Posterior cingulate gyrus (tissue), 11 donors: ENCODE data around the gene ELOVL6.

ENCODE experiments used
- DNase-seq, 10 donors: peaks; one replicate each; pipeline versions ENCODE4 v3.0.0 to v3.0.0-alpha.2; 2020 to 2021; ENCODE audit warnings: mixed read lengths in 3 of 10
- intact Hi-C: fragments of 100-400 bp; cut with DNase I; formaldehyde crosslinking; loops from one replicate; pipeline ENCODE4 v1.15.1; 2023

The ELOVL6 gene

DNA sequence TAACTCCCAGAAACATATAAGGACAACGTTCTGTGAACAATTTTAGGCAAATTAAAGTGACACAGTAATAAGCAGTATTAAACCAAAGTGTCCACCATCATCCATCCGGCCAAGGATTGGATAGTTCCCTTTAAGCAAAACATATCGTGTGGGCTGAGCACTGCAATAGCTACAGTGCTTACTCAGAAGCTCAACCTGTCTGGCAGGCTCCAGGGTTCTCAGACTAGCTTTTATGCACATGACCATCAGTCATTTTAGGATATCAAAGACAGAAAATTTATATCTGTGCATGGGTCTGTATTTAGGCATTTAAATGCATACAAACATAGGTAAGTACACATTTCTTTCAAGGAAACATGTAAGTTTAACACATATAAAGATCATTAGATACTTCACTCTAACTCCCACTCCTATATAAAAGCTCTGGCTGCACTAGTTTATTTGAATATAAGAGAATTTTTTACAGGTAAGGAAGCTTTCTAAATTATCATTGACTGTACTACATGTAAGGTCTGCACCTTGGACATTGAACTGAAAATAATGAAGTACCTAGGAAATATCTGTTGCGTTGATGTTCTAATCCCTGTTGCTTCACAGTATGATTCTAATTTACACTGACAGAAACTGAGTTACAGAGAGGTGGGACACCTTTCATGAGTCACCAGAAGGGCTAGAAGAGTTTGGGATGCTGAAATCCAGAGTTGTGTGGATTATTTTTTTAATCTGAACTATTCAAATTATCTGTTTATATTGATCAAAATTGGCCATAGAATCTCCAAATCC is 67.6 kb downstream of the ELOVL6 start:
- intact Hi-C loops, result no loop called here
- no peak for DNase-seq

DNA sequence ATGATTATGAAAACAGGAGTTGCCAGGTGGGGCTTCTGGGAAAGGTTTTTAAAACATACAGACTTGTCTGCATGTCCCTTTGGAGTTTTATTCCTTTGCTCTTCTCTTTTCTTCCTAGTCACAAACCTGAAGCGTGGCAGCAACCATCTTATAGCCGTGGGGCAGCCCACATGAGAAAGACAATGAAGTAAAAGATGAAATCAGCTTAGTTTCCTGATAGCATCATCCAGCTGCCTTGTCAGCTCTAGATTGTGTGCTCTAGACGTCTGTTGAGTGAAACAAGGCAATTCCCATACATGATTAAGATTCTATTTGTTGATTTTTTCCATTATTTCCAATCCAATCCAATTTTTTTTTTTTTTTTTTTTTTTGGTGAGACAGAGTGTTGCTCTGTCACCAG is 68.9 kb downstream of the ELOVL6 start:
- intact Hi-C loops, result no loop called here
- no peak for DNase-seq

- intact Hi-C loops, result no loop called here
- DNase-seq, result peak in 1 of 10 donors; percentile 66
Measured at GRCh38 chr4:110128472-110128919, 69.9 kb downstream of the ELOVL6 start.

GRCh38 chr4:110128029-110128428 is 70.4 kb downstream of the ELOVL6 start:
- no peak for DNase-seq
- intact Hi-C loops, result no loop called here

GRCh38 chr4:110124711-110125110 is 73.7 kb downstream of the ELOVL6 start:
- no peak for DNase-seq
- intact Hi-C loops, result no loop called here

- no peak for DNase-seq
- intact Hi-C loops, result no loop called here
Measured at GRCh38 chr4:110122201-110122600, 76.2 kb downstream of the ELOVL6 start.

GRCh38 chr4:110120506-110120905 is 77.9 kb downstream of the ELOVL6 start:
- DNase-seq, result no peak
- intact Hi-C loops, result no loop called here

DNA sequence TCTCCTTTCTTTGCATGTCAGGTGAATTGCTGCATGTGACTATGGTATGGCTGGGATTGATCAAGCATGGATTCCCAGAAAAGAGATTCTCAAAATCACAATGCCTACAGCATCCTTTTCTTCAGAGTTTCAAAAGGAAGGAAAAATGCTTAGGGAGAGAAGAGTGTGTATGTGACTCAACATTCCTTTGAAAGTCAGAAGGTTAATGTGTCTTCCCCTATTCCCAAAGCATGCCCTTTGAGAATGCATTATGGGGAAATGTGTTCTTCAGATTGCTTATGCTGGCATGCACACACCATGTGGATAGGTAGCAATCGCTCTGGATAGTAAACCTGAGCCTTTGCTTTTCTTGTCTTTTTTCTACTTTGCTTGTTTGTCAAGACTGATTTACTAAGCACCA is 78.5 kb downstream of the ELOVL6 start:
- DNase-seq, result no peak
- intact Hi-C loops, result no loop called here

DNA sequence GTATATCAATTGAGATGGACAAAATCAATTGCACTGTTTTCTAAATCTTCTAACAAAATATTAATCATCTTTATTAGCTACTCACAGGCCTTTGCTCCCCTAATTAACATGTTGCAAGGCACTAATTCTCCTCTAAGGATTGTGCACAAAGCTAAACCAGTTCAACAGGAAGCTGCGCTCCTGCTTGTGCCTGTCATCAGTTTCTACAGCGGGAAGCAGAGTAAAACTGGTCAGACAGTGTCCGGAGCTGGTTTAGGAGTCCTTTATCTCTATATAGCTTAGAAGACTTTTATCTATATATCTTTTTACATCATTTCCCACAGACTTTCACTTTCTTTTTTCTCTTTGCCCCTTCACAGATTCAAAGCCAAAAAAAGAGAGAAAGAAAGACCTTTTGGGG is 79.1 kb downstream of the ELOVL6 start:
- intact Hi-C loops, result no loop called here
- DNase-seq, result no peak

GRCh38 chr4:110112056-110112455 is 86.4 kb downstream of the ELOVL6 start:
- DNase-seq, result no peak
- intact Hi-C loops, result no loop called here

- no peak for DNase-seq
- intact Hi-C loops, result no loop called here
Measured at GRCh38 chr4:110109455-110109854, 89.0 kb downstream of the ELOVL6 start.

- DNase-seq, result no peak
- intact Hi-C loops, result no loop called here
Measured at GRCh38 chr4:110108960-110109359, 89.5 kb downstream of the ELOVL6 start.

GRCh38 chr4:110108422-110108821 is 90.0 kb downstream of the ELOVL6 start:
- no peak for DNase-seq
- intact Hi-C loops, result no loop called here

DNA sequence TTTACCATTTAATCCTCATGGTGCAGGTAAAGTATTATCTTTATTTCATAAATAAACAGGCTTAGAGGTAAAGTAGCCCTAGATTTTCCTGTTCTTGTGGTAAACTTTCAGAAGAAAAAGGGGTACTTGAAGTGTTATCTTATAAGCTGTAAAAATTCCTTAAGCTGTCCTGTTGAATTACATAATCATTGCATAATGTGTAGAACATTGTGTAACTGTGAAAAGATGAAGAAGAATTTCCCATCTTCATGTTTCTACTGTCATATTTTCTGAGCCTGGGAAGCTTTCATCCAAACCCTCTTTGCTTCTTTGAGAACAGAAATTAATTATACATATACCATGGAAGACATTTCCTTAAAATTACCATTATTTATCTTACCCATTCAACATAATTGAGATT is 90.5 kb downstream of the ELOVL6 start:
- intact Hi-C loops, result no loop called here
- no peak for DNase-seq

- DNase-seq, result no peak
- intact Hi-C loops, result no loop called here
Measured at GRCh38 chr4:110106931-110107296, 91.5 kb downstream of the ELOVL6 start.

GRCh38 chr4:110104661-110105060 is 93.8 kb downstream of the ELOVL6 start:
- intact Hi-C loops, result no loop called here

DNA sequence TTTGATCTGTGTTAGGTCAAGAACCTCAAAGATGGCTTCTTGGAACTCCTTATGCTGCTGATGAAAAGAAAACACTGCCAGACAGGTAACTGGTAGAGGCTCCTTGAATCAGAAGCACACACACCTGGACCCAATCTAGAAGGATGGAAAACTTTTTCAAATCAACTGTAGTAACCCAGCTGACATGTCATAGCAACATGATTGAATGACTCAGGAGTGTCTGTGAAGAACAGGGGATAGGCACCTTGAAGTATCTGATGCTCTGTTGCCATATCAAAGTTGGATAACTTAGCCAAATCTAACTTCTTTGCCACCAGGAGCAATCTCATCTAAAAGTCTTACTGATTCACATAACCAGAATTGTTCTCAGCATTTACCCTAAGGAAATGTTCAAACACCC is 98.8 kb downstream of the ELOVL6 start:
- no peak for DNase-seq
- intact Hi-C loops, result no loop called here

More at GRCh38 chr4:110104661-110105060, 93.8 kb downstream of the ELOVL6 start:
- peak in 2 of 10 donors; percentile 9 to 16 for DNase-seq

DNA sequence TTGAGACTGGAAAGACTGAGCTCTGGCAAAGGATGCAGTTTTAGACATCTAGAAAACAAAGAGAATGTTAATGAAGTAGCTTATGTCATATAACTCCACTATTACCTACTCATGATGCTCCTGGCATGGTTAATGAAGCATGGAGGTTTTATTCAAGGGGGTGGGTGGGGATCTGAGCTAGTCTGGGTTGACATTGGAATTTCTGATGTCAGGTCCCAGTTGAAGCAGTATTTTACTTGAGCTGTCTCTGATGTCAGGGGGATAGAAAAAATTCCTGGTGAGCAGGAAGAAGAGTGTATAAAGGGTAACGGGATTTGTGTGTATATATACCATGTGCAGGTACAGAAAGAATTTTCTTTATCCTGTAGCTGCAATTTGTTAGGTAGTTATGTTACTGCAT is 102.0 kb downstream of the ELOVL6 start:
- intact Hi-C loops, result no loop called here
- no peak for DNase-seq

DNA sequence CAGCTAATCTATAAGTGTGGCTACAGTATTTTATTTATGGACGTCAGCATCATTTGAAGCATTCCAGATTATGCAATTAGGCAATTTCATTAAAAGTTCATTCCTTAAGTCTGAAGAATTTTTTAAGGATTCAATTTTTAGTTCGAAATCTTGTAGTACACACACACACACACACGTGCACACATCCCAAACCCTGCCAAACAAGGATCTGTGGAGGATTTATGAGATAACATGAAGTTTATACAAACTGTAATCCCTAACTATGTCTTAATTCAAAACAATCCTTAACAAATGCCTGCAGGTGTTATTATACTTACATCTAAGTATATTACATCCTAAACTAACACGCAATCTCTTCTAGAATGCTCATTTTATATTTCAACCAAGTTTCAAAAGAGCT is 105.8 kb downstream of the ELOVL6 start:
- DNase-seq, result no peak
- intact Hi-C loops, result no loop called here

DNA sequence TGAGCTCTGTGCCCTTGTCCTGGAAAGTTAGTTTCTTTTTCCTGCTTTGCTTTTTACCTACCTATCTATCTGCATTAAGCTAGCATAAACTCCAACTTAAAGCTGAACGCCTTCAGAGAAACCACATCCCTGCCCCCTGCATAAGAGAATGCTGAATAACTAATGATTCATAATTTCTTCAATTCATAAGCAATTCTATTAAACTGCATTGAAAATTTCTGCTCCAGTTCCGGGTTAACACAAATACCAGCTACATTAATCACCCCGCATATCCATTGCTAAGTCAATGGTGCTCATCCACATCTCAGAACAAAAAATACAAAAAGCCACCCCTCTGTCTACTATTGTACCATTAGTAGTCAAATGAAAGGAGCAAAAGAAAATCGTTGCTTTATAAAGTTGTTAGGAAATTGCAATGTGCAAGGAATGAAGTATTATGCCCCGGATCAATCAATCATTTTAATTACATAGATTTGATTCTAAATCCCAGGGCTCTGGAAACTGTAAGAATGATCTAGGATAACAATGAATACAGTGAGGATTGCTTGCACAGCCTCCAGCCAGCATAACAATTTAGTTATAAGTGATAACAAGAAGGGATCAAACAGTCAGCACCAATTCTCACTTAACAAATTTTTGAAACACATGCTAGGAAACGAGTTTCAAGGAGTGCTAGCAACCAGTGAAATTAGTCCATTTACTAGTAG is 106.8 kb downstream of the ELOVL6 start:
- intact Hi-C loops, result no loop called here
- DNase-seq, result no peak

DNA sequence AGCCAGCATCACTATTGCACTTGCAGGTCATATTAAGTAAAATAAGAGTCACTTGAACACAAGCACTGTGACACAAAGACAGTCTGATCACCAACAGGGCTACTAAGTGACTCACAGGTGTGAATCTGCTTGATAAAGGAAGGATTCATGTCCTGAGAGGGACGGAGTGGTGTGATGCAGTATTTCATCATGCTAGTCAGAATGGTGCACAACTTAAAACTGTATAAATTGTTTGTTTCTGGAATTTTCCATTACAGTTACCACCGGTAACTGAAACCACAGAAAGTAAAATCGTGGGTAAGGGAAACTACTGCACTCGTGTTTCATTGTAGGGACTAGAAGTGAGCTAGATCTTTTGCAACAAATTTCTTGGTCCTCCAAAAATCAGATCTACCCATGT is 109.7 kb downstream of the ELOVL6 start:
- intact Hi-C loops, result no loop called here
- no peak for DNase-seq

DNA sequence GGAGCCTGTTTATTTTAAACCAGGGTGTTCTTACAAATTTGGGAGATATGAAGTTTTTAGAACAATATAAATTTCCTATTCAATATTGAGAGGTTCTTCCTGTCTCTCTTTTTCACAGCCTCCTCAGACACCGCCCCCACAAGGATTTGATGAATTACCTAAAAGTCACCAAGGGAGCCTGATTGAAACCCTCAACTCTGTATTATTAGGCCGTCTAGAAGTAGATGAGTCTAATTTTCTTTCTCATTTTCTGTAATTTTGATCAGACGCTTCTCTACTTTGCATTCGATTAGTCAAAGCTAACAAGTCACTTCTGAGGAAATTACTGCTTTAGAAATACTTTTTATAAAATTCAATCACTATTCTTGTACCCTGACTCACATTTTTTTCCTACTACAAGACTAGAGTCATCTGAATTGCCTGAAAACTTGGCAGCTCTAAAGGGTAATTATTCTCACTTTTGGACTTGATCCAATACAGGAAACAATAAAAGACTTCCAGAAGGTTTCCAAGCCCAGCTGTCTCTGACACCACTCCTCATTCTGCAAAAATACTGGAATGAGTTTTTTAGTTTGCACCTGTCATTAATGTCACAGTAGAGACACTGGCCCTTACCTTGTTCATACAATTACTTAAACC is 111.2 kb downstream of the ELOVL6 start:
- DNase-seq, result no peak
- intact Hi-C loops, result no loop called here
